Small intestine (tissue), 7 donors: ENCODE data around the gene PEDS1. TPM values are rescaled to one million over a fixed set of nuclear protein-coding genes. Genes with fewer than 3 reads are reported as not detected.
"Not testable (repeated sequence)": the region's sequence is repeated elsewhere in the genome, so short reads cannot be mapped to it uniquely, and the experiment has no call there.

Experiments
- DNase-seq, 2 donors: peaks; one replicate each; pipeline versions ENCODE4 v3.0.0 to v3.0.0-alpha.2; 2013
- FAIRE-seq: peaks from 2 replicates; lab custom pipeline; 2012; peaks lifted over from hg19 to GRCh38; lab: Jason Lieb, UNC
- H3K27ac ChIP-seq, 3 donors: one replicate each; pipeline ENCODE4 v1.5.1; 2013; ENCODE audit warnings: low read length in 2 of 3, mild to moderate bottlenecking in 2 of 3, control low read depth in 1 of 3, inconsistent platforms in 1 of 3, low read depth in 1 of 3, moderate library complexity in 1 of 3
- H3K27me3 ChIP-seq, 3 donors: one replicate each; pipeline ENCODE4 v1.6.1; 2013; ENCODE audit warnings: low read length in 3 of 3, inconsistent platforms in 1 of 3; ENCODE audit not compliant: control insufficient read depth in 3 of 3, insufficient read depth in 3 of 3
- H3K36me3 ChIP-seq, 3 donors: one replicate each; pipeline ENCODE4 v1.6.1; 2013; ENCODE audit warnings: low read length in 3 of 3, inconsistent platforms in 1 of 3, low read depth in 1 of 3, mild to moderate bottlenecking in 1 of 3, moderate library complexity in 1 of 3; ENCODE audit not compliant: control insufficient read depth in 3 of 3, insufficient read depth in 2 of 3
- H3K4me1 ChIP-seq, 3 donors: one replicate each; pipeline ENCODE4 v1.6.1; 2013; ENCODE audit warnings: low read length in 2 of 3, inconsistent platforms in 1 of 3, low read depth in 1 of 3, mild to moderate bottlenecking in 1 of 3, moderate library complexity in 1 of 3; ENCODE audit not compliant: control insufficient read depth in 3 of 3, insufficient read depth in 2 of 3
- H3K4me3 ChIP-seq, 3 donors: one replicate each; pipeline ENCODE4 v1.5.1; 2013; ENCODE audit warnings: low read length in 3 of 3, control low read depth in 1 of 3, inconsistent platforms in 1 of 3, low read depth in 1 of 3, mild to moderate bottlenecking in 1 of 3, moderate library complexity in 1 of 3
- H3K9me3 ChIP-seq, 2 donors: one replicate each; pipeline ENCODE4 v1.6.1; 2013; ENCODE audit warnings: low read depth in 1 of 2, low read length in 1 of 2; ENCODE audit not compliant: control insufficient read depth in 2 of 2, insufficient read depth in 1 of 2
- WGBS, 3 donors: extraction: QIAGEN DNeasy Blood & Tissue Kit; methylation state at CpG; one replicate each; pipeline ENCODE4 v1.1.7; 2013; 5-methylcytosine and 5-hydroxymethylcytosine counted together
- polyA plus RNA-seq, 4 donors: library from polyadenylated mRNA; stranded (reverse) in 3 of 4; unstranded in 1 of 4; fragments of 200-250 nt in 3 of 4; fragments of 120-200 nt in 1 of 4; gene quantifications; one replicate each; pipeline versions ENCODE4 v1.2.1 to v1.2.3, GENCODE V29; 2013
- donor health status: healthy with polysubstance abuse.
- donor health status: control.
- donor health status: control.
- donor health status: Bipolar disorder and iron deficiency.
- donor health status: healthy.

The PEDS1 gene
- polyA plus RNA-seq, 4 donors = 16.8 to 33.5 (median 19.4) TPM

DNA sequence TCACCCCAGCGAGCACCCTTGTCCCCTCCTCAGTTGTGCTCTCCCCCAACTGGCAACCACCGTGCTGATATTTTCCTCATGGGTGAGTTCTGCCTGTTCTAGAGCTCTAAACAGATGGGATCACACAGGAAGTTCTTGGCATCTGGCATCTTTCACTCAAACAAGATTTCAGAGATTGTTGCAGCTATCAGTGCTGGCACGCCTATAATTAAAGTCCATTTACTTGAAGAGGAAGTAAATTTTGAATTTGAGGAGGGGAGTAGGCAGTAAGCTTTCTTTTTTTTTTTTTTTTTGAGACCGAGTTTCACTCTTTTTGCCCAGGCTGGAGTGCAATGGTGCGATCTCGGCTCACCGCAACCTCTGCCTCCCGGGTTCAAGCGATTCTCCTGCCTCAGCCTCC lies 25.1 kb upstream of the PEDS1 start:
- not testable (repeated sequence) for H3K36me3 ChIP-seq, H3K9me3 ChIP-seq, H3K27me3 ChIP-seq, FAIRE-seq, H3K27ac ChIP-seq, H3K4me3 ChIP-seq, H3K4me1 ChIP-seq
- peak in 1 of 2 donors; percentile 59 for DNase-seq
- whole genome bisulfite sequencing, 3 donors = 70 to 78% (median 70%) methylated on average over 8 to 9 of the region's 9 CpGs

DNA sequence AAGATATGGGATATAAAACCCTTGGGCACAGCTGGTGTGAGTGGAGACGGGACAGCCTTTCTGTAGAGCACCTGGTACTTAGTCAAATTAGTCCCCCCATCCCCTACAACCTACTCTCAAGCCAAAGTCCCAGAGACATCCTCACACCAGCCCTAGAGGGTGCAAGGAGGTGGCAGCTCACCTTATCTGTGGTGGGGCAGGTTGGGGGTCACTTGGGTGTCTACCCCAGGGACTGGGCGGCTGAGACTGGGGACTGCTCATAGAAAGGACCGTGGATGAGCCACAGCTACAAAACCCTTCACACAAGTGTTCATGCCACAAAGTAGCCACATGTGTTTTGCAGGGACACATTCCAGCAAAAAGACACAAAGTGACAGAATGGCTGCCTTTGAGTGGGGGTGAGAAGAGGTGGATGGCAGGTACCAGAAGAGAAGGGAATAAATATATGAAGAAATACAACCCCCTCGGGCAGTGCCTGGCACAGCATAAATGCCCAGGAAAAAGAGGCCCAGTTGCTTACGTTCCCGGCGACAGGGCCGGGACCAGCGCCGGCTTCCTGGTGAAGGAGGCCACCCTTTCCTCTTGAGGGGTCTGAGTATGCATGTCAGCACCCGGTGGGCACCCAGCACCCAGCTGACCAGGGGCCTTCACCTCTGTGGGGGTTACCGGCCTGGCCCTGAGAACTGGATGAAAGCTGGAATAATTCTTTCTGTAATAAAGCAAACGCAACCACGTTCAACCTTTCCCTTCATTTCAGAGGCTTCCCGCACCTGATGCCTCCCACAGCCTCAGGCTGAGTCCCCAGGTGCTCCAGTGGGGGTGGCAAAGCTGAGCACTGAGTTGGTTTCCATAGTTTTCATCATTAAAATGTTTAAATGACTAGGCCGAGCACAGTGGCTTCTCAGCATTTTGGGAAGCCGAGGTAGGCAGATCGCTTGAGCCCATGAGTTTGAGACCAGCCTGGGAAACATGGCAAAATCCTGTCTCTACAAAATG lies 22.7 kb upstream of the PEDS1 start:
- H3K9me3 ChIP-seq = no peaks in the 10 kb centered on the region
- DNase-seq (no peak), FAIRE-seq (no peak)
- H3K4me3 ChIP-seq = no peak overlapping the region
- 92 to 94% (median 93%) methylated on average over 18 of the region's 18 CpGs for WGBS, 3 donors
- H3K27ac ChIP-seq = no peak overlapping the region
- H3K4me1 ChIP-seq = peaks cover 0 to 7% (median 0%) of the 10 kb centered on the region in 3 donors
- H3K36me3 ChIP-seq = no peaks in the 10 kb centered on the region
- H3K27me3 ChIP-seq = no peaks in the 10 kb centered on the region

DNA sequence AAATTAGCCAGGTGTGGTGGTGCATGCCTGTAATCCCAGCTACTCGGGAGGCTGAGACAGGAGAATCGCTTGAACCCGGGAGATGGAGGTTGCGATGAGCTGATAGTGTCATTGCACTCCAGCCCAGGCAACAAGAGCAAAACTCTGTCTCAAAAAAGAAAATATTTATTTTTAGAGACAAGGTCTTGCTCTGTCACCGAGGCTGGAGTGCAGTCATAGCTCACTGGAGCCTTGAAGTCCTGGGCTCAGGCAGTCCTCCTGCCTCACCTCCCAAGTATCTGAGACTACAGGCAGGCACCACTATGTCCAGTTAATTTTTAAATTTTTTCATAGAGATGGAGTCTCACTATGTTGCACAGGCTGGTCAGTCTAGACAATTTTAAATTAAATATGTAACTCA lies 20.9 kb upstream of the PEDS1 start:
- no peak for DNase-seq
- Histone ChIP-seq H3K27ac (no peak overlapping the region), H3K4me3 (no peak overlapping the region), H3K27me3 (no peaks in the 10 kb centered on the region), H3K36me3 (no peaks in the 10 kb centered on the region), H3K9me3 (peaks cover 0 to 9% of the 10 kb centered on the region in 2 donors), H3K4me1 (peaks cover 0 to 7% (median 0%) of the 10 kb centered on the region in 3 donors)
- 85 to 92% (median 86%) methylated on average over 4 to 5 of the region's 5 CpGs for WGBS, 3 donors
- FAIRE-seq = no peak

DNA sequence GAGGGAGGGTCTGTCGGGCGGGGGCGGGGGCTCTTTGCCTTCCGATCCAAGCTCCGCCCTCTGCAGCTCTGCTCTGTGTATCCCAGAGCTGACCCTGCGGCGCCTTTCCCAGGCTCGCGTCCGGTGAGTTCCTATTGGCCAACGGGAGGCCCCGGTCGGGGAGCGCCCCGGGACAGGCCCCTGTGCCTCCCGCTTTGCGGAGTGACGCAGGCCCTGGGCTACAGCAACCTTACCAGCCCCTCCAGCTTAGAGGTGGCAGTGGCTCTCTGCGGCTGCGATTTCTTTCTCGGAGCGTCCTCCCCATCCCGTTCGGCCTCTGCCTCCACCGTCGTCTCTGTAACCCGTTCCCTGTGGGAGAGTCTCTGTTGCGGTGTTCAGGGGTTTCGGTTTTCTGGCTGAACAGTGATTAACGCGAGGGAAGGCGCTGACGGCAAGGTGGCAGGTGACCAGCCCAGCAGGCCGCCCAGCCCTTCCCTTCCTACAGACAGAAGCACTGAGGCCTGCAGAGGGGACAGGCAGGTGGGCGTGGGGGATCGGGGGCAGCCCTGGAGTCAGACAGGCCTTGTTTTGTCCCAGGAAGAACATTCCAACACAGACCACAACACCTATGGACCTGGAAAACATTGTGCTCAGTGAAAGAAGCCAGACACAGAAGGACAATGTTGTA lies 19.0 kb upstream of the PEDS1 start:
- FAIRE-seq (no peak), DNase-seq (peak; percentile 78 to 87)
- H3K4me1 ChIP-seq = peaks cover 0 to 7% (median 0%) of the 10 kb centered on the region in 3 donors
- H3K4me3 ChIP-seq = peak overlapping the region; percentile 35 to 57 (median 36)
- H3K9me3 ChIP-seq = peaks cover 0 to 11% of the 10 kb centered on the region in 2 donors
- no peaks in the 10 kb centered on the region for H3K27me3 ChIP-seq
- H3K36me3 ChIP-seq = no peaks in the 10 kb centered on the region
- peak overlapping the region in 2 of 3 donors; percentile 46 to 81 for H3K27ac ChIP-seq
- 5 to 9% (median 7%) methylated on average over 36 of the region's 36 CpGs for WGBS, 3 donors

DNA sequence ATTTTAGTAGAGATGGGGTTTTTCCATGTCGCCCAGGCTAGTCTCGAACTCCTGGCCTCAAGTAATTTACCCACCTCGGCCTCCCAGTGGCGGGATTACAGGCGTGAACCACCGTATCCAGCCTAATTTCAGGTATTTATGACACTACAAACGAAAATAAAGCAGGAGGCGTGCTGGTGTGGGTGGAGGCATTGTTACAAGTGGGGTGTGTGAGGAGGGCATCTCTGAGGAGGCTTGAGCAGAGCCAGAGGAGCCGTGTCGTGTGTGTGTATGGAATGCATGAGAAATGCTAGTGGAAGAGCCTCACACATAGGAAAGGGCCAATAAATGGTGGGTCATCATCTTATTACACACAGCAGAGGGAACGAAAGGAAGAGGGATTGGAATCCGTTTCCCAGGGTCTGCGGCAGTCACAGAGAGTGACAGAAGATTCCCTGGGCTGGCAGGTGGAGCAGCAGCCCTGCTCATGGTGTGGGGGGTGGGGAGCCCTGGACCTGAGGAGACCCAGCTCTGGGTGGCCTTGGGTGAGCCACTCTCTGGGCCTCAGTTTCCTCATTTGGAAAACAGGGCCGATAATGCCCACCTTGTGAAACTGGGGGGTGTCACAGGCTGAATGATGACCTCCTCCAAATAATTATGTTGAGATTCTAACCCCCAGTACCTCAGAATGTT lies 17.2 kb upstream of the PEDS1 start:
- H3K27ac ChIP-seq = no peak overlapping the region
- no peaks in the 10 kb centered on the region for H3K27me3 ChIP-seq
- DNase-seq (no peak), FAIRE-seq (no peak)
- no peaks in the 10 kb centered on the region for H3K36me3 ChIP-seq
- H3K4me1 ChIP-seq = peaks cover 0 to 17% (median 0%) of the 10 kb centered on the region in 3 donors
- H3K9me3 ChIP-seq = peaks cover 0 to 11% of the 10 kb centered on the region in 2 donors
- 83 to 88% (median 85%) methylated on average over 14 of the region's 14 CpGs for WGBS, 3 donors
- H3K4me3 ChIP-seq = no peak overlapping the region

DNA sequence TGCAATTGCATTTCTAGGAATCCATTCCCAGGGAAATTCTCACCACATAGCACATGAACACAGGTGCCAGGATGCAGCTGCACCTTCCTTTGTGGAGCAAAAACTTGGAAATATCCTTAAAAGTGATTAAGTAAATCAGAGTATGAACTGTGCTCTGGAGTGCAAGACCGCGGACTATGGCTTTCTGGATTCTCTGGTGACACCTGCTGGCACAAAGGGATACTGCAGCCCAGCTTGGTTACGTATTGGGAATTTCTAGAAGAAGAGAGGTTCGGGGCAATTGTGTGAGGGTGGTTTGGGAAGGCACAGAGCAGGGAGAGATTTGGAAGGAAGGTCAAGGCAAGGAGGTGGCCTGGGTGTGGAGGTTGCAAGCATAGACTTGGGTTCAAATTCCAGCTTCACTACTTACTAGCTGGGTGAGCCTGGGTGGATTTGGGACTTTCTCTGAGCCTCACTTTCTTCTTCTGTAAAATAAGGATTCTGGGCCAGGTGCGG lies 15.9 kb upstream of the PEDS1 start:
- Histone ChIP-seq H3K27me3 (no peaks in the 10 kb centered on the region), H3K9me3 (peaks cover 0 to 11% of the 10 kb centered on the region in 2 donors), H3K4me1 (peaks cover 0 to 21% (median 0%) of the 10 kb centered on the region in 3 donors), H3K4me3 (no peak overlapping the region), H3K36me3 (no peaks in the 10 kb centered on the region), H3K27ac (no peak overlapping the region)
- DNase-seq (peak; percentile 84 to 85), FAIRE-seq (no peak)
- 18 to 23% (median 22%) methylated on average over 5 of the region's 5 CpGs for WGBS, 3 donors

DNA sequence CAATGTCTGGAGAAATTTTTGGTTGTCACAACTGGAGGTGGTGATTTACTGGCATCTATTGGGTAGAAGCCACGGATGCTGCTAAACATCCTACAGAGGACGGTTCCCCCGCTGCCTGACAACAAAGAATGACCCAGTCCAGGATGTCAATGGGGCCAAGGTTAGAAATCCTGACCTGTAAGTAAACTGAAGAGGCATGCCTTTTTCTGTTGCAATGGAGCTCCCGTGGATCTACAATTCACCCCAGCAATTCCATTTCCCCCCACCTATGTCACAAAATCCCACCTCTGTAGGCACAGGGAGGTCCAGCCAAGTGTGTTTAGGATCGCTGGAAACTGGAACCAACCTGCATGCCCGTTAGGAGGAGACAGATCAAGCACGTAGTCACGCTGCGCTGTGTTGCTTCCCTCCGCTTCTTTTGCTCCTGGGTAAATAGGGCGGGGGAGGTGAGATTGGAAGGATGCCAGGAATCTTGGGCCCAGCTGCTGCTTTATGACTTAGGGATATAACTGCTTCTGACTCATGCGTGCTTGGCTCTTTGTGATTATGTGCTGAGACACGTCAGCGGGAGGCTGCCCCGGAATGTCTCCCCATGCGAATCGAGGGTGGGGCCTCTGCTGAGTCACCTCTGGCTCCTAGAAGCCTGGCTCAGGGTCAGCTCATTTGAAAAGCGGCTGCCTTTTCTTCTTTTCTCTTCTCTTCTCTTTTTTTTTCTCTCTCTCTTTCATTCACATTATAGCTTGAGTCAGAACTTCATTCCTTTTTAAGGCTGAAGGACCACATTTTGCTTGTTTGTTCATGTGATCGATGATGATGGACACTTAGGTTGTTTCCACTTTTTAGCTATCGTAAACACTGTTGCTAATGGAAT lies 12.4 kb upstream of the PEDS1 start:
- H3K27me3 ChIP-seq = no peaks in the 10 kb centered on the region
- peak; percentile 19 for FAIRE-seq
- H3K27ac ChIP-seq = peak overlapping the region; percentile 65 to 83 (median 72)
- H3K9me3 ChIP-seq = peaks cover 0 to 11% of the 10 kb centered on the region in 2 donors
- peaks cover 0 to 25% (median 0%) of the 10 kb centered on the region in 3 donors for H3K4me1 ChIP-seq
- H3K36me3 ChIP-seq = no peaks in the 10 kb centered on the region
- WGBS, 3 donors = 4 to 9% (median 9%) methylated on average over 20 of the region's 20 CpGs
- peak; percentile 99 to 100 for DNase-seq
- peak overlapping the region in 1 of 3 donors; percentile 30 for H3K4me3 ChIP-seq
